Cardiac muscle cell (in vitro differentiated cells and primary cell): ENCODE data around the gene CETP. TPM values are rescaled to one million over a fixed set of nuclear protein-coding genes. Genes with fewer than 3 reads are reported as not detected.

Source experiments
- DNase-seq, 2 donors: peaks; one replicate each; pipeline versions ENCODE4 v3.0.0 to v3.0.0-alpha.2; 2010 to 2017; ENCODE audit warnings: low read depth in 1 of 2, low spot score in 1 of 2
- H3K27ac ChIP-seq: fragments of 200-600 bp; sonication (generic); 2 replicates; pipeline ENCODE4 v1.5.1; 2016
- H3K27me3 ChIP-seq: fragments of 200-600 bp; sonication (generic); 2 replicates; pipeline ENCODE4 v1.6.0; 2016; ENCODE audit warnings: control low read depth
- H3K36me3 ChIP-seq: fragments of 200-600 bp; sonication (generic); 2 replicates; pipeline ENCODE4 v1.5.1; 2016; ENCODE audit warnings: control low read depth
- H3K4me1 ChIP-seq: fragments of 200-600 bp; sonication (generic); 2 replicates; pipeline ENCODE4 v1.8.1; 2017; ENCODE audit warnings: low read depth, mild to moderate bottlenecking, mixed run types
- H3K4me3 ChIP-seq: fragments of 200-600 bp; sonication (generic); 2 replicates; pipeline ENCODE4 v1.5.1; 2016; ENCODE audit warnings: mild to moderate bottlenecking
- H3K9me3 ChIP-seq: fragments of 200-600 bp; sonication (generic); 2 replicates; pipeline ENCODE4 v1.5.1; 2017; ENCODE audit warnings: low read depth, mild to moderate bottlenecking, control low read depth
- polyA plus RNA-seq: library from polyadenylated mRNA; unstranded; fragments of >200 nt; fragmentation: Nextera tagmentation; extraction: Ambion mirVana; gene quantifications from 2 replicates; pipeline ENCODE4 v1.2.1, GENCODE V29; 2016
- total RNA-seq: library from RNA; depleted of rRNA; stranded (reverse); fragments of >200 nt; gene quantifications from 2 replicates; pipeline ENCODE4 v1.2.3, GENCODE V29; 2016
- TF ChIP-seq, protein P1 (sequence below): IDR thresholded peaks from 2 replicates; pipeline ENCODE4 v1.5.1; 2012; ENCODE audit warnings: low read depth, mild to moderate bottlenecking, low read length

CETP gene
- total and polyA plus RNA-seq, 2 experiments from 2014 or later, result 0.27 to 0.49 TPM

DNA sequence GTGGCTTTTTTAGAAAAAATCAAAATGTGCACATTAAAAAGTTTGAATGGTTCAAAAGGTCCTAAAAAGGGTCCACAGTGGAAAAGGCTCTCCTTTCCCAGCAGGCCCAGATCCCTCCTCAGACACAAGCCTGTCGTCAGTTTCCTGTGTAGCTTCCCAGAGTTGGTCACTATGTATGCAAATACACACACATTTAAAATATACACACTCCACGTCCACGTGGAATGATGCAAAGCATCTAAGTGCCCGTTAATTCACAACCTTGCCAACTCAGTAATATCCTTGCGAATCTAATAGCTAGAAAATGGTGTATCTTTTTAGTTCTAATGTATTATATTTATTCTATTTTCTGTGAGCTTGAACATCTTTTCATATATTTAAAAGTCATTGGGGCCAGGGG lies 45.3 kb downstream of the CETP start:
- TF ChIP-seq, protein P1, sequence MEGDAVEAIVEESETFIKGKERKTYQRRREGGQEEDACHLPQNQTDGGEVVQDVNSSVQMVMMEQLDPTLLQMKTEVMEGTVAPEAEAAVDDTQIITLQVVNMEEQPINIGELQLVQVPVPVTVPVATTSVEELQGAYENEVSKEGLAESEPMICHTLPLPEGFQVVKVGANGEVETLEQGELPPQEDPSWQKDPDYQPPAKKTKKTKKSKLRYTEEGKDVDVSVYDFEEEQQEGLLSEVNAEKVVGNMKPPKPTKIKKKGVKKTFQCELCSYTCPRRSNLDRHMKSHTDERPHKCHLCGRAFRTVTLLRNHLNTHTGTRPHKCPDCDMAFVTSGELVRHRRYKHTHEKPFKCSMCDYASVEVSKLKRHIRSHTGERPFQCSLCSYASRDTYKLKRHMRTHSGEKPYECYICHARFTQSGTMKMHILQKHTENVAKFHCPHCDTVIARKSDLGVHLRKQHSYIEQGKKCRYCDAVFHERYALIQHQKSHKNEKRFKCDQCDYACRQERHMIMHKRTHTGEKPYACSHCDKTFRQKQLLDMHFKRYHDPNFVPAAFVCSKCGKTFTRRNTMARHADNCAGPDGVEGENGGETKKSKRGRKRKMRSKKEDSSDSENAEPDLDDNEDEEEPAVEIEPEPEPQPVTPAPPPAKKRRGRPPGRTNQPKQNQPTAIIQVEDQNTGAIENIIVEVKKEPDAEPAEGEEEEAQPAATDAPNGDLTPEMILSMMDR, result no peak

DNA sequence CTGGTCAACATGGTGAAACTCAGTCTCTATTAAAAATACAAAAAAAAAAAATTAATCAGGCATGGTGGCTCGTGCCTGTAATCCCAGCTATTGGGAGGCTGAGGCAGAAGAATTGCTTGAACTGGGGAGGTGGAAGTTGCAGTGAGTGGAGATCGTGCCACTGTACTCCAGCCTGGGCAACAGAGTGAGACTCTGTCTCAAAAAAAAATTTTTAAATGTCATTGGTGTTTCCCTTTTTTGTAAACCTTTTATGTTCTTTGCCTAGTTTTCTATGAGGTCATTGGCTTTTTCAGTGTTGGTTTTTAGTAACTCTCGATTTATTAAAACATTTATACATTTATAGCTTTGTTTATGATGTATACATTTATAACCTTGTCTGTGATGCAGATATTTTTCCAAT lies 45.8 kb downstream of the CETP start:
- no peaks in the 10 kb centered on the region for H3K36me3 ChIP-seq
- H3K4me3 ChIP-seq, result no peak overlapping the region
- H3K9me3 ChIP-seq, result no peaks in the 10 kb centered on the region
- TF ChIP-seq, protein P1, result no peak
- H3K4me1 ChIP-seq, result no peaks in the 10 kb centered on the region
- no peak overlapping the region for H3K27ac ChIP-seq
- no peak for DNase-seq
- H3K27me3 ChIP-seq, result no peaks in the 10 kb centered on the region

More for the DNA sequence above, 45.3 kb downstream of the CETP start:
- Histone ChIP-seq H3K4me3 (no peak overlapping the region), H3K9me3 (no peaks in the 10 kb centered on the region), H3K27ac (no peak overlapping the region), H3K36me3 (no peaks in the 10 kb centered on the region), H3K4me1 (no peaks in the 10 kb centered on the region), H3K27me3 (no peaks in the 10 kb centered on the region)
- DNase-seq, result no peak

DNA sequence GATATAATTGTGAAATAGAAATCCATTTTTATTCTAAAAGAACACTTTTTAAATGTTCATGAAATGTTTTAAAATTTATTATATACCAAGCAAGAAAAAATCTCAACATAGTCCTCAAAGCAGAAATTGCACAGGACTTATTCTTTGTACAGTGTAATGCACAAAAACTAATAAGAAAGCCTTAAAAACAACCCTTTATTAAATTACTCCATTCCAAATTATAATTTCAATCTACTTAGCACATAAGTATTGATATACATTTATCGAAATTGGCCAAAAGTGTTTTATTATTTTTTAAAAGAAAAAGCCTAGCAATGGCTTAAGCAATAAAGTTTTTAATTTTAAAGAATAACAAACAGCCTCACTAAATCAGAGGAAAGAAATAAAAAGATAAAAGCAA lies 46.7 kb downstream of the CETP start:
- TF ChIP-seq, protein P1, result no peak
- H3K27me3 ChIP-seq, result no peaks in the 10 kb centered on the region
- no peak overlapping the region for H3K27ac ChIP-seq
- DNase-seq, result no peak
- no peaks in the 10 kb centered on the region for H3K9me3 ChIP-seq
- H3K4me1 ChIP-seq, result no peaks in the 10 kb centered on the region
- no peaks in the 10 kb centered on the region for H3K36me3 ChIP-seq
- H3K4me3 ChIP-seq, result no peak overlapping the region

DNA sequence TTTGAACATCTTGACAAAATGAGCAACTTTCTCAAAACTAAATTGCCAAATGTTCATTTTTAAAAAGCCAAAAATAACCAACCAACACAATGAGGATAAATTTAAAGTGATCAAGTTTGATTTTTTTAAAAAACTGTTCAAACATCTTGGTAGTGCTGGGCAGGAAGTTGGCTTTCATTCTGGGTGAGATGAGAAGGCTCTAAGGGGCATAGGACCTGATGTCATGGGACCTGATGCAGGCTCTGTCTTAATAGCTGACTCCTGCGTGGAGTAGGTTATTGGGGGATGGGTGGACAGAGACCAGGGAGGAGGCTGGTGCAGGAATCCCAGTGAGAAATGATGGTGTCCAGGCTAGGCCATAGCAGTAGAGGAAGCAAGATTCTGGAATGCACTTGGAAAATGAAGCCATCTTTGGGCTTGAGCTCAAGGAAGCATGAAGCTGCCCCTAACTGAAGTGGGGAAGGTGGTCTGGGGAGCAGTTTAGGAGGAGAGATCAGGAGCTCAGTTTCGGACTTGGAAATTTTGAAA lies 48.0 kb downstream of the CETP start:
- Histone ChIP-seq H3K36me3 (no peaks in the 10 kb centered on the region), H3K4me1 (no peaks in the 10 kb centered on the region), H3K27me3 (no peaks in the 10 kb centered on the region), H3K27ac (no peak overlapping the region), H3K4me3 (no peak overlapping the region), H3K9me3 (no peaks in the 10 kb centered on the region)
- DNase-seq, result no peak
- TF ChIP-seq, protein P1, result no peak

DNA sequence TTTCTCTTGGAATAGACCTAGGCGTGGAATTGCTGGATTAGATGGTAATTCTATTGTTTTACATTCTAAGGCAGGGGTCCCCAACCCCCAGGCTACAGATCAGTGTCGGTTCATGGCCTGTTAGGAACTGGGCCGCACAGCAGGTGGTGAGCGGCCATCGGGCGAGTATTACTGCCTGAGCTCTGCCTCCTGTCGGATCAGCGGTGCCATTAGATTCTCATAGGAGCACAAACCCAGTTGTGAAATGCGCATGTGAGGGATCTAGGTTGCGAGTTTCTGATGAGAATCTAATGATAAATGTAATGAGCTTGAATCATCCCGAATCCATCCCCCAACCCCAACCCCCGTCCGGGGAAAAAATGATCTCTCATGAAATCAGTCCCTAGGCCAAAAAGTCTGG lies 50.6 kb downstream of the CETP start:
- Histone ChIP-seq H3K9me3 (no peaks in the 10 kb centered on the region), H3K4me3 (no peak overlapping the region), H3K27ac (no peak overlapping the region), H3K27me3 (no peaks in the 10 kb centered on the region), H3K4me1 (no peaks in the 10 kb centered on the region), H3K36me3 (no peaks in the 10 kb centered on the region)
- no peak for DNase-seq
- TF ChIP-seq, protein P1, result no peak

DNA sequence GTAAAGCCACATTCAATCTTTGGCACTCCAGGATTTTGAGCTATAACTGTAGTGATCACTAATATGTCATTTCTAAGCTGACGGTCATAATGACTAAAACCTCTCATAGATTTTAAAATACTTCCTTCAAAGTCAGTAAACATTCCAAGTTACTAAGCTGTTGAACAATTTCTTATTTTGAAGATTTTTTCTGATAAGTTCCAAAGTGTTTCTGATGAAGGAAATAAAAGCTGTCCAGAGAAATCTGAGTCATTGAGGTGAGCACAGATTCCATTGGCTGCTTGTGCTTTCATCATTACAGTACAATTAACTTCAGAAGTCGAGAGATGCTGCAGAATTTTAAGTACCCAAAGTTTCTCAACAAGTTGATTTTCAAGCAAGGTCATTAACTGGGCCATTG lies 51.5 kb downstream of the CETP start:
- Histone ChIP-seq H3K27me3 (no peaks in the 10 kb centered on the region), H3K4me1 (no peaks in the 10 kb centered on the region), H3K4me3 (no peak overlapping the region), H3K9me3 (no peaks in the 10 kb centered on the region), H3K36me3 (no peaks in the 10 kb centered on the region), H3K27ac (no peak overlapping the region)
- peak in 1 of 2 donors; percentile 33 for DNase-seq
- TF ChIP-seq, protein P1, result no peak
